ENCODE data around the gene RWDD4. TPM values are rescaled to one million over a fixed set of nuclear protein-coding genes. Genes with fewer than 3 reads are reported as not detected.

RWDD4 gene
- total RNA-seq, 4 donors from 2014 or later = 34.6 to 65.2 (median 51.9) TPM

DNA sequence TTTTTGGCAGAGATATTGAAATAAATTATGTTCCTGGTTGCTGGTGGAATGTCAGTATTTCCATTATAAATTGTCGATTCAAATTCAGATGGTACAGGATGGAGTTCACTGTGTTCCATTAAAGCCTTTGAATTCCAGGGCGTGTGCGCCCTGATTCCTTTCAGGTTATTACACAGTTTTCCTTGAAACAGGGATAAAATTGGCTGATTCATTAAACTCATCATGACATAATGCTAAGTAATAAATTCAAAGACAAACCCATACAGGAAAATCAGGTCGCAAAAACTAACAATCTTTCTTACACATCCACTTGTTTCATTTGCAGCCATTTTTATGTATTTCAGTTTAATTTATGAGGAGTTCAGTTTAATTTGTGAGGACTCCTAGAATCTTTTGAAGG is 51.1 kb downstream of the RWDD4 start:
- Histone ChIP-seq H3K27ac (no peak overlapping the region), H3K36me3 (no peaks in the 10 kb centered on the region), H3K9me3 (no peaks in the 10 kb centered on the region), H3K4me1 (peaks cover 0 to 10% of the 10 kb centered on the region in 2 donors), H3K27me3 (no peaks in the 10 kb centered on the region), H3K4me3 (no peak overlapping the region)
- intact Hi-C loops (cut with DNase I; ENCODE audit: low total_unique reads) (no loop called here), in situ Hi-C loops (cut with MboI; ENCODE audit: low sequenced_read_pairs in 4 of 4) (loop anchor here in 1 of 4 donors (10.0 kb wide), 1 partner anchor 113 kb away; no protein-coding TSS in a partner anchor)
- DNase-seq (no peak), ATAC-seq (no peak)
- TF ChIP-seq, protein P1, sequence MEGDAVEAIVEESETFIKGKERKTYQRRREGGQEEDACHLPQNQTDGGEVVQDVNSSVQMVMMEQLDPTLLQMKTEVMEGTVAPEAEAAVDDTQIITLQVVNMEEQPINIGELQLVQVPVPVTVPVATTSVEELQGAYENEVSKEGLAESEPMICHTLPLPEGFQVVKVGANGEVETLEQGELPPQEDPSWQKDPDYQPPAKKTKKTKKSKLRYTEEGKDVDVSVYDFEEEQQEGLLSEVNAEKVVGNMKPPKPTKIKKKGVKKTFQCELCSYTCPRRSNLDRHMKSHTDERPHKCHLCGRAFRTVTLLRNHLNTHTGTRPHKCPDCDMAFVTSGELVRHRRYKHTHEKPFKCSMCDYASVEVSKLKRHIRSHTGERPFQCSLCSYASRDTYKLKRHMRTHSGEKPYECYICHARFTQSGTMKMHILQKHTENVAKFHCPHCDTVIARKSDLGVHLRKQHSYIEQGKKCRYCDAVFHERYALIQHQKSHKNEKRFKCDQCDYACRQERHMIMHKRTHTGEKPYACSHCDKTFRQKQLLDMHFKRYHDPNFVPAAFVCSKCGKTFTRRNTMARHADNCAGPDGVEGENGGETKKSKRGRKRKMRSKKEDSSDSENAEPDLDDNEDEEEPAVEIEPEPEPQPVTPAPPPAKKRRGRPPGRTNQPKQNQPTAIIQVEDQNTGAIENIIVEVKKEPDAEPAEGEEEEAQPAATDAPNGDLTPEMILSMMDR (IDR thresholded peaks at IDR 0.05 in 4 of 5, conservative IDR thresholded peaks at IDR 0.05 in 1 of 5) = no peak
- TF ChIP-seq POLR2A (IDR thresholded peaks at IDR 0.05) = no peak

DNA sequence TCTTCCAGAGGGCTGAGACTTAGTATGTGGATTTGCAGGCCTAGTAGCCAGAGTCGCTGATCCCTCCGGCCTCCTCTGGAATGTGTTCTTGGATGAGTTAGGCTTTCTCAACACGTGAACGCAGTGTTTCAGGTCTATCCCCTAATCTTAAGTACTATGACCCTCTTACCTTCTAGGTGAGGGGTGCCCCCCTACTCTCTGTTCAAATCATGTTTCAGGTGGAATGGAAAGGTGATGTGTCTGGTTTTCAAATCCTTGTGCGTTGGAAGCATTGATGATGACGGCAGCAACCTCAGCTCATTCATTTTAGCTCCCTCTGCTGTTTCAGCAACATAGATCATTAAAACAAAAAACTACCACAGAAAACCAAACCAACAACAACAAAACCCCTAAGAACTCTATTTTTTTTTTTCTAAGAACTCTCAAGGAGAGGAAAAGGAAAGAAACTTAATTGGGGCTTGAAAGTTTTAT is 56.4 kb downstream of the RWDD4 start:
- Histone ChIP-seq H3K27me3 (no peaks in the 10 kb centered on the region), H3K27ac (peak overlapping the region in 3 of 4 donors; percentile 7 to 28 (median 24)), H3K9me3 (no peaks in the 10 kb centered on the region), H3K36me3 (no peaks in the 10 kb centered on the region), H3K4me3 (no peak overlapping the region), H3K4me1 (peaks cover 0 to 5% of the 10 kb centered on the region in 2 donors)
- ATAC-seq = peak in 1 of 2 donors; percentile 46
- no peak for DNase-seq
- in situ Hi-C loops (cut with MboI; ENCODE audit: low sequenced_read_pairs in 4 of 4) = loop anchor here in 3 of 4 donors (5.0 to 10.0 kb wide), 2 partner anchors 108 to 130 kb away; no protein-coding TSS in a partner anchor
- TF ChIP-seq, protein P1 (IDR thresholded peaks at IDR 0.05 in 4 of 5, conservative IDR thresholded peaks at IDR 0.05 in 1 of 5) = peak; percentile 35 to 51 (median 42)
- no peak for TF ChIP-seq POLR2A (IDR thresholded peaks at IDR 0.05)
- intact Hi-C loops (cut with DNase I; ENCODE audit: low total_unique reads) = loop anchor here (1.0 kb wide), 2 partner anchors 98 to 130 kb away; no protein-coding TSS in a partner anchor

DNA sequence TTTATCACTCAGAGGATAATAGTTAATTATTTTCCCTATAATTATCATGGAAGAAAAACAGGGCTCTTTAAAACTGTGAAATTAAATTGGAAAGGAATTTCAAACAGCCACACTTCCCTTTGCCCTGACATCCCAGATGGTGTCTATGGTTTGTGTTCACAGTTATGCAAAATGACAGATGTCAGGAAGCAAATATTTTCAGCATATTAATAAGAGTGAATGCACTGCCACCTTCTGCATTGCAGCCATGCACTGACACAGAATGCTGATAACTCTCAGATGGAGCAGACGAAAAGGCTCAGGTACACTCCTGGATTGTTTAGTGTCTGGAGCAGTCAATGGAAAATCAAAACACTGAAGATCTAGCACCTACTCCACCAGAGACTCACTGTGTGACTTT is 57.6 kb downstream of the RWDD4 start:
- ATAC-seq (no peak), DNase-seq (no peak)
- TF ChIP-seq, protein P1 (IDR thresholded peaks at IDR 0.05 in 4 of 5, conservative IDR thresholded peaks at IDR 0.05 in 1 of 5) = no peak
- no peak for TF ChIP-seq POLR2A (IDR thresholded peaks at IDR 0.05)
- H3K27me3 ChIP-seq = no peaks in the 10 kb centered on the region
- H3K9me3 ChIP-seq = no peaks in the 10 kb centered on the region
- no peak overlapping the region for H3K27ac ChIP-seq
- peaks cover 0 to 5% of the 10 kb centered on the region in 2 donors for H3K4me1 ChIP-seq
- H3K4me3 ChIP-seq = no peak overlapping the region
- H3K36me3 ChIP-seq = no peaks in the 10 kb centered on the region
- intact Hi-C loops (cut with DNase I; ENCODE audit: low total_unique reads) (no loop called here), in situ Hi-C loops (cut with MboI; ENCODE audit: low sequenced_read_pairs in 4 of 4) (loop anchor here in 3 of 4 donors (5.0 to 10.0 kb wide), 2 partner anchors 107 to 129 kb away; no protein-coding TSS in a partner anchor)

DNA sequence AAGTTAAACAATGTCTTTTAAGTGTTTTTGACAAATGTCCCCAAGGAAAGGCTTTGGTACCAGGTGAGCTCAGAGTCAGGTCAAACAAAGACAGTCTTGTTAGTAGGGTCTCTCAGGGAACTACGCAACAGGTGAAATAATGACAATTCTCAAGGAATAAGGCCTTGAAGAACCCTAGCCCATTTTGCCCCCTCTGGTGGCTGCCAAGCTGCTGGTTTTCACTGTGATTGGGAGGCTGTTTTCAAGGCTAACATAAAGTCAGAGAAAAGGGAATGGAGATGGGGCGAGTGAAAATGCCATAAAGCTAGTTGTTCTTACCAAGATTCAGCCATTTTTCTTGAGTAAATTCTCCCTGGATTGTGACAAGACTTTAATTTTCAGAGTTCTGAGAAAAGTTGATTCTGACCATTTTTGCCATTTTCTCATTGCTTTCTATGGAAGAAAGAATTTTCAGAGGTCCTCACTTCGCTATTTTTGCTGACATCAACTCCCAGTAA is 58.7 kb downstream of the RWDD4 start:
- Histone ChIP-seq H3K27ac (no peak overlapping the region), H3K4me3 (no peak overlapping the region), H3K27me3 (no peaks in the 10 kb centered on the region), H3K36me3 (no peaks in the 10 kb centered on the region), H3K9me3 (no peaks in the 10 kb centered on the region), H3K4me1 (peaks cover 0 to 5% of the 10 kb centered on the region in 2 donors)
- in situ Hi-C loops (cut with MboI; ENCODE audit: low sequenced_read_pairs in 4 of 4) (loop anchor here in 3 of 4 donors (5.0 to 10.0 kb wide), 2 partner anchors 105 to 128 kb away; no protein-coding TSS in a partner anchor), intact Hi-C loops (cut with DNase I; ENCODE audit: low total_unique reads) (no loop called here)
- DNase-seq (no peak), ATAC-seq (no peak)
- TF ChIP-seq, protein P1 (IDR thresholded peaks at IDR 0.05 in 4 of 5, conservative IDR thresholded peaks at IDR 0.05 in 1 of 5) = no peak
- TF ChIP-seq POLR2A (IDR thresholded peaks at IDR 0.05) = no peak

All from gastrocnemius medialis (tissue), 4 donors.